Measurements from ENCODE around the gene FBXW7.
"Not testable (repeated sequence)": the region's sequence is repeated elsewhere in the genome, so short reads cannot be mapped to it uniquely, and the experiment has no call there.

FBXW7 gene

GRCh38 chr4:152550687-152551086 lies 14.8 kb upstream of the FBXW7 start:
- FAIRE-seq; DNase-seq (ENCODE audit: extremely low spot score, insufficient read length, low read depth): not testable (repeated sequence)

- DNase-seq (ENCODE audit: extremely low spot score, insufficient read length, low read depth): no peak
Observed at GRCh38 chr4:152545088-152545487, 9.2 kb upstream of the FBXW7 start.

GRCh38 chr4:152544533-152544932 lies 8.6 kb upstream of the FBXW7 start:
- FAIRE-seq; DNase-seq (ENCODE audit: extremely low spot score, insufficient read length, low read depth): not testable (repeated sequence)

More at GRCh38 chr4:152545088-152545487, 9.2 kb upstream of the FBXW7 start:
- FAIRE-seq: no peak

- DNase-seq (ENCODE audit: extremely low spot score, insufficient read length, low read depth) (no peak), FAIRE-seq (no peak)
Observed at GRCh38 chr4:152540941-152541340, 5.0 kb upstream of the FBXW7 start.

GRCh38 chr4:152540293-152540674 lies 4.4 kb upstream of the FBXW7 start:
- DNase-seq (ENCODE audit: extremely low spot score, insufficient read length, low read depth) (no peak), FAIRE-seq (peak; percentile 64)

GRCh38 chr4:152539556-152540292 lies 3.8 kb upstream of the FBXW7 start:
- FAIRE-seq (no peak), DNase-seq (ENCODE audit: extremely low spot score, insufficient read length, low read depth) (no peak)

GRCh38 chr4:152537881-152538280 lies 2.0 kb upstream of the FBXW7 start:
- FAIRE-seq: peak; percentile 18

GRCh38 chr4:152536545-152537182 lies 772 bp upstream of the FBXW7 start:
- no peak for DNase-seq (ENCODE audit: extremely low spot score, insufficient read length, low read depth)
- no peak for FAIRE-seq

More at GRCh38 chr4:152537881-152538280, 2.0 kb upstream of the FBXW7 start:
- DNase-seq (ENCODE audit: extremely low spot score, insufficient read length, low read depth): no peak

GRCh38 chr4:152535360-152535902 lies 461 bp downstream of the FBXW7 start:
- FAIRE-seq: no peak
- no peak for DNase-seq (ENCODE audit: extremely low spot score, insufficient read length, low read depth)

- DNase-seq (ENCODE audit: extremely low spot score, insufficient read length, low read depth): no peak
- FAIRE-seq: peak; percentile 71
Observed at GRCh38 chr4:152534541-152535359, 1.1 kb downstream of the FBXW7 start.

- peak; percentile 36 for FAIRE-seq
- no peak for DNase-seq (ENCODE audit: extremely low spot score, insufficient read length, low read depth)
Observed at GRCh38 chr4:152531479-152531878, 4.4 kb downstream of the FBXW7 start.

- DNase-seq (ENCODE audit: extremely low spot score, insufficient read length, low read depth): no peak
- FAIRE-seq: peak; percentile 87
Observed at GRCh38 chr4:152530600-152530999, 5.3 kb downstream of the FBXW7 start.

- FAIRE-seq (no peak), DNase-seq (ENCODE audit: extremely low spot score, insufficient read length, low read depth) (no peak)
Observed at GRCh38 chr4:152529880-152530279, 6.0 kb downstream of the FBXW7 start.

- FAIRE-seq: peak; percentile 69
- no peak for DNase-seq (ENCODE audit: extremely low spot score, insufficient read length, low read depth)
Observed at GRCh38 chr4:152528060-152528459, 7.8 kb downstream of the FBXW7 start.

- DNase-seq (ENCODE audit: extremely low spot score, insufficient read length, low read depth) (no peak), FAIRE-seq (peak; percentile 81)
Observed at GRCh38 chr4:152525878-152526277, 10.0 kb downstream of the FBXW7 start.

GRCh38 chr4:152524427-152524826 lies 11.5 kb downstream of the FBXW7 start:
- FAIRE-seq (peak; percentile 92), DNase-seq (ENCODE audit: extremely low spot score, insufficient read length, low read depth) (no peak)

- FAIRE-seq: peak; percentile 69
- DNase-seq (ENCODE audit: extremely low spot score, insufficient read length, low read depth): no peak
Observed at GRCh38 chr4:152523731-152524130, 12.2 kb downstream of the FBXW7 start.

GRCh38 chr4:152522754-152523153 lies 13.1 kb downstream of the FBXW7 start:
- DNase-seq (ENCODE audit: extremely low spot score, insufficient read length, low read depth) (no peak), FAIRE-seq (peak; percentile 69)

- no peak for DNase-seq (ENCODE audit: extremely low spot score, insufficient read length, low read depth)
- FAIRE-seq: peak; percentile 65
Observed at GRCh38 chr4:152522245-152522644, 13.6 kb downstream of the FBXW7 start.

GRCh38 chr4:152516156-152516555 lies 19.7 kb downstream of the FBXW7 start:
- FAIRE-seq: no peak
- no peak for DNase-seq (ENCODE audit: extremely low spot score, insufficient read length, low read depth)
